AG04449 (cell line): ENCODE measurements around the gene PCDHAC1.

Experiments
- CTCF ChIA-PET: fragments of 350-600 bp; formaldehyde crosslinking; extraction: SDS; loops from one replicate; lab custom pipeline; 2021; ENCODE audit warnings: antibody characterized with exemption; lab: Yijun Ruan, JAX
- POLR2A ChIA-PET: fragments of 400-600, 350-600 bp; formaldehyde crosslinking; extraction: SDS; loops from one replicate; lab custom pipeline; 2020; ENCODE audit warnings: antibody characterized with exemption, inconsistent platforms; lab: Yijun Ruan, JAX
- DNase-seq: peaks from one replicate; pipeline ENCODE4 v3.0.0-alpha.2; 2010; ENCODE audit warnings: low read depth, low spot score
- H3K4me3 ChIP-seq: 2 replicates; pipeline ENCODE4 v1.5.1; 2011; ENCODE audit warnings: low read depth, mild to moderate bottlenecking, control low read depth, low read length
- CTCF ChIP-seq: IDR thresholded peaks from one replicate; pipeline ENCODE4 v1.5.1; 2011; ENCODE audit warnings: mild to moderate bottlenecking, moderate library complexity, low read length, control low read depth, inconsistent platforms; ENCODE audit not compliant: insufficient read depth; ENCODE audit errors: missing control alignments

PCDHAC1 gene

GRCh38 chr5:140978983-140979382, 52.9 kb downstream of the PCDHAC1 start:
- no peak for TF ChIP-seq CTCF
- H3K4me3 ChIP-seq = no peak overlapping the region
- POLR2A ChIA-PET = no interaction called here
- DNase-seq = no peak
- CTCF ChIA-PET = no interaction called here
